SK-N-SH treated with all-trans-retinoic acid at 6 μM for 48 hours (cell line): ENCODE results near the gene DPM1.

Source experiments
- BACH2 ChIP-seq: fragments of 250-450 bp; sonication (Bioruptor Pico); IDR thresholded peaks from 2 replicates; pipeline ENCODE4 v1.9.0; 2021; ENCODE audit warnings: mild to moderate bottlenecking, borderline replicate concordance
- CREB5 ChIP-seq: fragments of 250-450 bp; sonication (Bioruptor Pico); IDR thresholded peaks from 2 replicates; pipeline ENCODE4 v1.5.1; 2020; ENCODE audit warnings: low read depth, mild to moderate bottlenecking, moderate library complexity
- CSRNP3 ChIP-seq: fragments of 250-450 bp; sonication (Bioruptor Pico); IDR thresholded peaks from 2 replicates; pipeline ENCODE4 v1.5.1; 2021; ENCODE audit warnings: mild to moderate bottlenecking, moderate library complexity
- PPARA ChIP-seq: fragments of 250-450 bp; sonication (Bioruptor Pico); IDR thresholded peaks from 2 replicates; pipeline ENCODE4 v1.5.0; 2020; ENCODE audit warnings: mild to moderate bottlenecking, borderline replicate concordance
- ZC3H10 ChIP-seq: fragments of 250-450 bp; sonication (Bioruptor Pico); IDR thresholded peaks from 2 replicates; pipeline ENCODE4 v1.5.1; 2021; ENCODE audit warnings: mild to moderate bottlenecking, moderate library complexity
- ZNF8 ChIP-seq: fragments of 450-650 bp; formaldehyde crosslinking; IDR thresholded peaks from 2 replicates; pipeline ENCODE4 v1.5.0; 2020; ENCODE audit warnings: mild to moderate bottlenecking, moderate library complexity
- TF ChIP-seq, protein P1 (sequence below): fragments of 250-450 bp; sonication (Bioruptor Pico); IDR thresholded peaks from 2 replicates; pipeline ENCODE4 v1.8.0; 2020; ENCODE audit warnings: mild to moderate bottlenecking, moderate library complexity, borderline replicate concordance

DNA sequence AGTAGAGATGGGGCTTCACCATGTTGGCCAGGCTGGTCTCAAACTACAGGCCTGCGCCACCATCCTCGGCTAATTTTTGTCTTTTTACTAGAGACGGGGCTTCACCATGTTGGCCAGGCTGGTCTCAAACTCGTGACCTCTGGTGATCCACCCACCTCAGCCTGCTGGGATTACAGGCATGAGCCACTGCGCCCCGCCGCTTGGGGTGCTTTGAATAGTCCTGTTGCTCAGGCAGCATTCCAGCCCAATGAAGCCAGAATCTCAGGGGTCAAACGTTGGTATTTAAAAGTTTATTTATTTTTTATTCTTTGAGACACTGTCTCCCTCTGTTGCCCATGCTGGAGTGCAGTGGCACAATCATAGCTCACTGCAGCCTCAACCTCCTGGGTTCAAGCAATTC lies 11.6 kb upstream of the DPM1 start:
- TF ChIP-seq CSRNP3 (CRISPR knock-in tag) (no peak), BACH2 (no peak), ZC3H10 (no peak), CREB5 (CRISPR knock-in tag) (no peak), PPARA (no peak), ZNF8 (no peak)
- TF ChIP-seq, protein P1, sequence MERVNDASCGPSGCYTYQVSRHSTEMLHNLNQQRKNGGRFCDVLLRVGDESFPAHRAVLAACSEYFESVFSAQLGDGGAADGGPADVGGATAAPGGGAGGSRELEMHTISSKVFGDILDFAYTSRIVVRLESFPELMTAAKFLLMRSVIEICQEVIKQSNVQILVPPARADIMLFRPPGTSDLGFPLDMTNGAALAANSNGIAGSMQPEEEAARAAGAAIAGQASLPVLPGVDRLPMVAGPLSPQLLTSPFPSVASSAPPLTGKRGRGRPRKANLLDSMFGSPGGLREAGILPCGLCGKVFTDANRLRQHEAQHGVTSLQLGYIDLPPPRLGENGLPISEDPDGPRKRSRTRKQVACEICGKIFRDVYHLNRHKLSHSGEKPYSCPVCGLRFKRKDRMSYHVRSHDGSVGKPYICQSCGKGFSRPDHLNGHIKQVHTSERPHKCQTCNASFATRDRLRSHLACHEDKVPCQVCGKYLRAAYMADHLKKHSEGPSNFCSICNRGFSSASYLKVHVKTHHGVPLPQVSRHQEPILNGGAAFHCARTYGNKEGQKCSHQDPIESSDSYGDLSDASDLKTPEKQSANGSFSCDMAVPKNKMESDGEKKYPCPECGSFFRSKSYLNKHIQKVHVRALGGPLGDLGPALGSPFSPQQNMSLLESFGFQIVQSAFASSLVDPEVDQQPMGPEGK: no peak
